ENCODE results near the gene C10orf143. TPM values are rescaled to one million over a fixed set of nuclear protein-coding genes. Genes with fewer than 3 reads are reported as not detected.

The C10orf143 gene
- total RNA-seq, 1 donor: 2.5 TPM

GRCh38 chr10:130041451-130042371 is 68.9 kb downstream of the C10orf143 start:
- Histone ChIP-seq H2AFZ (ENCODE audit: low read length) (no peak overlapping the region), H3K27me3 (ENCODE audit: insufficient read depth, low read length) (peaks cover 6% of the 10 kb centered on the region), H3K79me2 (ENCODE audit: insufficient read depth, low read length) (no peaks in the 10 kb centered on the region), H3K9me3 (ENCODE audit: low read depth, low read length) (no peaks in the 10 kb centered on the region), H4K20me1 (ENCODE audit: insufficient read depth, low read length) (no peaks in the 10 kb centered on the region), H3K27ac (ENCODE audit: low read depth, low read length) (no peak overlapping the region), H3K4me2 (ENCODE audit: insufficient read depth, low read length) (no peak overlapping the region), H3K36me3 (ENCODE audit: insufficient read depth, low read length) (no peaks in the 10 kb centered on the region), H3K4me3 (ENCODE audit: insufficient read depth, low read length) (no peak overlapping the region), H3K4me1 (ENCODE audit: insufficient read depth, low read length) (no peaks in the 10 kb centered on the region)
- TF ChIP-seq CTCF (IDR thresholded peaks at IDR 0.05; ENCODE audit: extremely low read depth, low read depth, low read length): no peak
- peak; percentile 73 for DNase-seq (ENCODE audit: insufficient read length, low spot score, missing footprints)

- Histone ChIP-seq H3K79me2 (ENCODE audit: insufficient read depth, low read length) (no peaks in the 10 kb centered on the region), H4K20me1 (ENCODE audit: insufficient read depth, low read length) (no peaks in the 10 kb centered on the region)
- TF ChIP-seq CTCF (IDR thresholded peaks at IDR 0.05; ENCODE audit: extremely low read depth, low read depth, low read length): no peak
Observed at GRCh38 chr10:130040817-130041330, 69.8 kb downstream of the C10orf143 start.

GRCh38 chr10:130040351-130040750 is 70.3 kb downstream of the C10orf143 start:
- Histone ChIP-seq H3K4me1 (ENCODE audit: insufficient read depth, low read length) (no peaks in the 10 kb centered on the region), H2AFZ (ENCODE audit: low read length) (no peak overlapping the region), H3K36me3 (ENCODE audit: insufficient read depth, low read length) (no peaks in the 10 kb centered on the region), H3K4me3 (ENCODE audit: insufficient read depth, low read length) (no peak overlapping the region), H4K20me1 (ENCODE audit: insufficient read depth, low read length) (no peaks in the 10 kb centered on the region), H3K4me2 (ENCODE audit: insufficient read depth, low read length) (no peak overlapping the region), H3K27me3 (ENCODE audit: insufficient read depth, low read length) (peaks cover 6% of the 10 kb centered on the region), H3K27ac (ENCODE audit: low read depth, low read length) (no peak overlapping the region), H3K79me2 (ENCODE audit: insufficient read depth, low read length) (no peaks in the 10 kb centered on the region), H3K9me3 (ENCODE audit: low read depth, low read length) (no peaks in the 10 kb centered on the region)
- TF ChIP-seq CTCF (IDR thresholded peaks at IDR 0.05; ENCODE audit: extremely low read depth, low read depth, low read length): no peak
- peak; percentile 79 for DNase-seq (ENCODE audit: insufficient read length, low spot score, missing footprints)

More at GRCh38 chr10:130040817-130041330, 69.8 kb downstream of the C10orf143 start:
- H3K27ac ChIP-seq (ENCODE audit: low read depth, low read length): no peak overlapping the region
- H3K4me2 ChIP-seq (ENCODE audit: insufficient read depth, low read length): no peak overlapping the region
- H3K9me3 ChIP-seq (ENCODE audit: low read depth, low read length): no peaks in the 10 kb centered on the region
- no peak overlapping the region for H2AFZ ChIP-seq (ENCODE audit: low read length)
- peaks cover 6% of the 10 kb centered on the region for H3K27me3 ChIP-seq (ENCODE audit: insufficient read depth, low read length)
- no peaks in the 10 kb centered on the region for H3K4me1 ChIP-seq (ENCODE audit: insufficient read depth, low read length)
- peak; percentile 44 for DNase-seq (ENCODE audit: insufficient read length, low spot score, missing footprints)
- H3K4me3 ChIP-seq (ENCODE audit: insufficient read depth, low read length): no peak overlapping the region
- no peaks in the 10 kb centered on the region for H3K36me3 ChIP-seq (ENCODE audit: insufficient read depth, low read length)

GRCh38 chr10:130039141-130039540 is 71.5 kb downstream of the C10orf143 start:
- DNase-seq (ENCODE audit: insufficient read length, low spot score, missing footprints): no peak
- no peaks in the 10 kb centered on the region for H3K4me1 ChIP-seq (ENCODE audit: insufficient read depth, low read length)
- H3K79me2 ChIP-seq (ENCODE audit: insufficient read depth, low read length): no peaks in the 10 kb centered on the region
- H3K4me3 ChIP-seq (ENCODE audit: insufficient read depth, low read length): no peak overlapping the region
- no peak overlapping the region for H2AFZ ChIP-seq (ENCODE audit: low read length)
- H3K9me3 ChIP-seq (ENCODE audit: low read depth, low read length): no peaks in the 10 kb centered on the region
- H3K27me3 ChIP-seq (ENCODE audit: insufficient read depth, low read length): peaks cover 6% of the 10 kb centered on the region
- no peak overlapping the region for H3K27ac ChIP-seq (ENCODE audit: low read depth, low read length)
- H4K20me1 ChIP-seq (ENCODE audit: insufficient read depth, low read length): no peaks in the 10 kb centered on the region
- no peak overlapping the region for H3K4me2 ChIP-seq (ENCODE audit: insufficient read depth, low read length)
- H3K36me3 ChIP-seq (ENCODE audit: insufficient read depth, low read length): no peaks in the 10 kb centered on the region
- TF ChIP-seq CTCF (IDR thresholded peaks at IDR 0.05; ENCODE audit: extremely low read depth, low read depth, low read length): no peak
